Smooth muscle cell (in vitro differentiated cells): Measurements from ENCODE around the gene PLEKHA6. TPM values are rescaled to one million over a fixed set of nuclear protein-coding genes. Genes with fewer than 3 reads are reported as not detected.

Experiments
- DNase-seq: peaks from one replicate; lab custom pipeline; 2025; ENCODE audit not compliant: unreplicated experiment; lab: John Stamatoyannopoulos, UW
- H2AFZ ChIP-seq: fragments of 200-600 bp; sonication (generic); 2 replicates; pipeline ENCODE4 v1.6.0; 2016; ENCODE audit warnings: antibody characterized with exemption, low read depth, mild to moderate bottlenecking
- H3F3A ChIP-seq: fragments of 200-600 bp; sonication (generic); 2 replicates; pipeline ENCODE4 v1.6.0; 2017; ENCODE audit warnings: antibody characterized with exemption, low read depth
- H3K27ac ChIP-seq: fragments of 200-600 bp; sonication (generic); 2 replicates; pipeline ENCODE4 v1.5.1; 2016; ENCODE audit warnings: low read depth, mild to moderate bottlenecking
- H3K27me3 ChIP-seq: fragments of 200-600 bp; sonication (generic); 2 replicates; pipeline ENCODE4 v1.6.1; 2016; ENCODE audit warnings: low read depth, mild to moderate bottlenecking
- H3K36me3 ChIP-seq: fragments of 200-600 bp; sonication (generic); 2 replicates; pipeline ENCODE4 v1.5.1; 2016; ENCODE audit warnings: low read depth
- H3K4me1 ChIP-seq: fragments of 200-600 bp; sonication (generic); 2 replicates; pipeline ENCODE4 v1.5.1; 2016; ENCODE audit warnings: low read depth
- H3K4me2 ChIP-seq: fragments of 200-600 bp; sonication (generic); 2 replicates; pipeline ENCODE4 v1.6.0; 2016; ENCODE audit warnings: mild to moderate bottlenecking
- H3K4me3 ChIP-seq: fragments of 200-600 bp; sonication (generic); 2 replicates; pipeline ENCODE4 v1.5.1; 2016; ENCODE audit warnings: mild to moderate bottlenecking
- H3K79me2 ChIP-seq: fragments of 200-600 bp; sonication (generic); 2 replicates; pipeline ENCODE4 v1.6.0; 2016; ENCODE audit warnings: low read depth, mild to moderate bottlenecking
- H3K9ac ChIP-seq: fragments of 200-600 bp; sonication (generic); 2 replicates; pipeline ENCODE4 v1.6.0; 2016; ENCODE audit warnings: low read depth
- H3K9me3 ChIP-seq: fragments of 200-600 bp; sonication (generic); replicated peaks from 2 replicates; pipeline ENCODE4 v1.5.1; 2016; ENCODE audit warnings: low read depth
- H4K20me1 ChIP-seq: fragments of 200-600 bp; sonication (generic); 2 replicates; pipeline ENCODE4 v1.6.0; 2016; ENCODE audit warnings: low read depth
- WGBS: methylation state at CpG from one replicate; pipeline ENCODE4 v1.1.7; 2016; ENCODE audit warnings: low lambda C conversion rate; 5-methylcytosine and 5-hydroxymethylcytosine counted together
- polyA plus RNA-seq: library from polyadenylated mRNA; unstranded; fragments of >200 nt; fragmentation: Nextera tagmentation; extraction: Ambion mirVana; gene quantifications from 2 replicates; pipeline ENCODE4 v1.2.1, GENCODE V29; 2016
- total RNA-seq: library from RNA; depleted of rRNA; stranded (reverse); fragments of >200 nt; gene quantifications from 2 replicates; pipeline ENCODE4 v1.2.3, GENCODE V29; 2014
- TF ChIP-seq, protein P1 (sequence below): fragments of 200-600 bp; sonication (generic); IDR thresholded peaks from 2 replicates; pipeline ENCODE4 v1.5.1; 2017; ENCODE audit warnings: borderline replicate concordance, mild to moderate bottlenecking, antibody characterized with exemption; ENCODE audit not compliant: insufficient read depth, poor library complexity, severe bottlenecking

PLEKHA6 gene
- total and polyA plus RNA-seq, 2 experiments from 2014 or later = 0.45 to 0.85 TPM

DNA sequence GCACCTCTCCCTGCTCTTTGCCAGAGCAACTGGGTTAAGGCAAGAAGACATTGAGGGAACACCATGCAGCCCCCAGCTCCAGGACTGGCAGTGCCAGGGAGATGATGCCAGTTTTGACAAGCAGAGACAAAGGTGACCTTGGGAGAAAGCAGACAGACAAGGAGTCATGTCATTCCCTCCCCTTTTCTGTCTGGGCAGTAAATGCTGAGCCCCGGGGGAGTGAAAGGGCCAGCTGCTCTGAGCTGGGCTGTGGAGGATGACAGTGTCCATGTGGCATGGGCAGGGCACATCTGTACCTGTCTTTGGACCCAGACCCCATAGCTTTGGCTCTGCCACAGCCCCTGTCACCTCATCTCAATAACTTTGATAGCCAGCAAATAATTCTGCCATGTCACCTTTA lies 24.2 kb downstream of the PLEKHA6 start:
- TF ChIP-seq, protein P1, sequence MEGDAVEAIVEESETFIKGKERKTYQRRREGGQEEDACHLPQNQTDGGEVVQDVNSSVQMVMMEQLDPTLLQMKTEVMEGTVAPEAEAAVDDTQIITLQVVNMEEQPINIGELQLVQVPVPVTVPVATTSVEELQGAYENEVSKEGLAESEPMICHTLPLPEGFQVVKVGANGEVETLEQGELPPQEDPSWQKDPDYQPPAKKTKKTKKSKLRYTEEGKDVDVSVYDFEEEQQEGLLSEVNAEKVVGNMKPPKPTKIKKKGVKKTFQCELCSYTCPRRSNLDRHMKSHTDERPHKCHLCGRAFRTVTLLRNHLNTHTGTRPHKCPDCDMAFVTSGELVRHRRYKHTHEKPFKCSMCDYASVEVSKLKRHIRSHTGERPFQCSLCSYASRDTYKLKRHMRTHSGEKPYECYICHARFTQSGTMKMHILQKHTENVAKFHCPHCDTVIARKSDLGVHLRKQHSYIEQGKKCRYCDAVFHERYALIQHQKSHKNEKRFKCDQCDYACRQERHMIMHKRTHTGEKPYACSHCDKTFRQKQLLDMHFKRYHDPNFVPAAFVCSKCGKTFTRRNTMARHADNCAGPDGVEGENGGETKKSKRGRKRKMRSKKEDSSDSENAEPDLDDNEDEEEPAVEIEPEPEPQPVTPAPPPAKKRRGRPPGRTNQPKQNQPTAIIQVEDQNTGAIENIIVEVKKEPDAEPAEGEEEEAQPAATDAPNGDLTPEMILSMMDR = no peak
- H3F3A ChIP-seq = no peaks in the 10 kb centered on the region
- no peak for DNase-seq
- no peaks in the 10 kb centered on the region for H4K20me1 ChIP-seq
- H2AFZ ChIP-seq = no peak overlapping the region
- peaks cover 25% of the 10 kb centered on the region for H3K4me1 ChIP-seq
- 73% methylated on average over 1 of the region's 1 CpG for WGBS
- H3K27me3 ChIP-seq = no peaks in the 10 kb centered on the region
- H3K9me3 ChIP-seq = no peaks in the 10 kb centered on the region
- no peak overlapping the region for H3K27ac ChIP-seq
- no peak overlapping the region for H3K9ac ChIP-seq
- H3K36me3 ChIP-seq = no peaks in the 10 kb centered on the region
- H3K4me3 ChIP-seq = no peak overlapping the region
- no peak overlapping the region for H3K4me2 ChIP-seq
- H3K79me2 ChIP-seq = no peaks in the 10 kb centered on the region

DNA sequence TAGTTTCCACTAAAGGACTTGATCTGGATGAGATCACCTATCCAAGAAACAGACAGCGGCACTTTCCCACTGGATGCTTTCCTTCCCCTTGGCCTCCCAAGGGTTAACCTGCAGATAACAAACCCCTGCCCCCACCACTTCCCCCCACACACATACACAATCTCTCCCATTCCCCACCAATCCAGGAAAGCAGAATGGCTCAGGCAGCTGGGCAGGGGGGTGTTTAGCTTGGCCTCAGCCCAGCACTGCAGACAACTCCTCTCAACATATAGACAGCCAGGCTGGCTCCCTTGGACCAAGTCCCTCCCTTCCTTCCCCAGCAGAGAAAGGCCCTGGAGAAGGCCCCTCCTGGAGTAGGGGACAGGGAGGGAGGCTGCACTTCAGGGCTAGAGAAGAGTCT lies 24.6 kb downstream of the PLEKHA6 start:
- no peak for DNase-seq
- no peaks in the 10 kb centered on the region for H3K9me3 ChIP-seq
- H3K27me3 ChIP-seq = no peaks in the 10 kb centered on the region
- TF ChIP-seq, protein P1 = no peak
- H3K79me2 ChIP-seq = no peaks in the 10 kb centered on the region
- no peaks in the 10 kb centered on the region for H4K20me1 ChIP-seq
- H3K4me1 ChIP-seq = peaks cover 20% of the 10 kb centered on the region
- no peaks in the 10 kb centered on the region for H3K36me3 ChIP-seq
- H3K4me2 ChIP-seq = no peak overlapping the region
- no peak overlapping the region for H2AFZ ChIP-seq
- no peak overlapping the region for H3K27ac ChIP-seq
- H3K9ac ChIP-seq = no peak overlapping the region
- no peak overlapping the region for H3K4me3 ChIP-seq
- no peaks in the 10 kb centered on the region for H3F3A ChIP-seq
- WGBS = 88% methylated on average over 1 of the region's 1 CpG

DNA sequence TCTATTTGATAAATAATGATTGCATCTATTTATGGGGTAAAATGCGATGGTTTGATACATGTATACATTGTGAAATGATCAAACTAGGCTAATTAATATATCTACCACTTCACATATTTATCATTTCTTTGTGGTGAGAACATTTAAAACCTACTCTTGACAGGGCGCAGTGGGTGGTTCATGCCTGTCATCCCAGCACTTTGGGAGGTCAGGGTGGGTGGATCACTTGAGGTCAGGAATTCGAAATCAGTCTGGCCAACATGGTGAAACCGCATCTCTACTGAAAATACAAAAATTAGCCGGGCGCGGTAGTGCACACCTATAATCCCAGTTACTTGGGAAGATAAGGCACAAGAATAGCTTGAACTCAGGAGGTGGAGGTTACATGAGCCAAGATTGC lies 25.3 kb downstream of the PLEKHA6 start:
- no peaks in the 10 kb centered on the region for H3K9me3 ChIP-seq
- H3K27me3 ChIP-seq = no peaks in the 10 kb centered on the region
- peaks cover 14% of the 10 kb centered on the region for H3K4me1 ChIP-seq
- H4K20me1 ChIP-seq = no peaks in the 10 kb centered on the region
- DNase-seq = no peak
- no peaks in the 10 kb centered on the region for H3K79me2 ChIP-seq
- H3K36me3 ChIP-seq = no peaks in the 10 kb centered on the region
- 97% methylated on average over 7 of the region's 7 CpGs for WGBS
- H2AFZ ChIP-seq = no peak overlapping the region
- no peaks in the 10 kb centered on the region for H3F3A ChIP-seq
- no peak overlapping the region for H3K27ac ChIP-seq
- H3K4me2 ChIP-seq = no peak overlapping the region
- TF ChIP-seq, protein P1 = no peak
- no peak overlapping the region for H3K9ac ChIP-seq
- H3K4me3 ChIP-seq = no peak overlapping the region

DNA sequence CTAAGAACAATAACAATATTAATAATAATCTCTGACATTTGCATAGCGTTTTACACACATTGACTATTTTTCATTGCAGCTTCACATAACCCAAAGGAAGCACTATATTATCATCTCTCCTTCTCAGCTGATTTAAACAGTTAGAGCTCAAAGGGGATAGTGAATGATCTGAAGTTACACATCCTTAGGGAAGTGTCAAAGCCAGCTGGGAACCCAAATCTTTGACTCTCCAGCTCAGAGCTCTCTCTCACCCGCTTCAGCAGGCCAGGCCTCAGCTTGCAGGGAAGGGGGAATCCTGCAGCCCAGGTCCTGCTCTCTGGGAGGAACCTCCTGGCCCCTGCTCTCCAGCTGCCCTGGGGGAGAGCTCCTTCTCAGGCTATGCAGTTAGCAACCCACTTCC lies 26.3 kb downstream of the PLEKHA6 start:
- Histone ChIP-seq H3K9me3 (no peaks in the 10 kb centered on the region), H3K9ac (no peak overlapping the region), H3K4me2 (no peak overlapping the region), H3K4me3 (no peak overlapping the region), H3K36me3 (no peaks in the 10 kb centered on the region), H4K20me1 (no peaks in the 10 kb centered on the region), H3K27me3 (no peaks in the 10 kb centered on the region), H3K79me2 (no peaks in the 10 kb centered on the region), H3F3A (no peaks in the 10 kb centered on the region), H3K27ac (no peak overlapping the region), H2AFZ (no peak overlapping the region), H3K4me1 (peaks cover 10% of the 10 kb centered on the region)
- TF ChIP-seq, protein P1 = no peak
- no peak for DNase-seq
- WGBS = 85% methylated on average over 2 of the region's 2 CpGs
